Body of pancreas (tissue), 4 donors: ENCODE measurements around the gene AMMECR1. TPM values are rescaled to one million over a fixed set of nuclear protein-coding genes. Genes with fewer than 3 reads are reported as not detected.

Experiments
- ATAC-seq: fragments of 150-250 bp; one replicate; pipeline ENCODE4 v1.9.1; 2016
- DNase-seq, 4 donors: peaks; one replicate each; pipeline ENCODE4 v3.0.0-alpha.2; 2019
- H3K27ac ChIP-seq, 4 donors: fragments of 200-600 bp; sonication (generic); 1 replicate in 3 of 4; 2 replicates in 1 of 4; pipeline versions ENCODE4 v1.5.1 to v1.6.1; 2016 to 2019; ENCODE audit warnings: mild to moderate bottlenecking in 1 of 4, mixed read lengths in 1 of 4, moderate library complexity in 1 of 4
- H3K27me3 ChIP-seq, 2 donors: fragments of 200-600 bp; sonication (generic); one replicate each; pipeline ENCODE4 v1.6.0; 2016; ENCODE audit warnings: mild to moderate bottlenecking in 1 of 2
- H3K36me3 ChIP-seq, 2 donors: fragments of 200-600 bp; sonication (generic); replicated peaks in 1 of 2; 2 replicates each; pipeline ENCODE4 v1.5.1; 2016; ENCODE audit warnings: low read depth in 2 of 2; ENCODE audit not compliant: insufficient read depth in 1 of 2
- H3K4me1 ChIP-seq: fragments of 200-600 bp; sonication (generic); one replicate; pipeline ENCODE4 v1.6.0; 2016
- H3K4me3 ChIP-seq, 2 donors: fragments of 200-600 bp; sonication (generic); 1 replicate in 1 of 2; 2 replicates in 1 of 2; pipeline ENCODE4 v1.5.1; 2016 to 2019
- H3K9me3 ChIP-seq, 3 donors: fragments of 200-600 bp; sonication (generic); 1 replicate in 2 of 3; 2 replicates in 1 of 3; pipeline ENCODE4 v1.5.1; 2016
- CTCF ChIP-seq, 7 experiments: fragments of 450-650 bp in 4 of 7; fragments of 200-600 bp in 3 of 7; sonication (generic) in 3 of 7; IDR thresholded peaks; one replicate each; pipeline ENCODE4 v1.5.1; 2016 to 2019; ENCODE audit warnings: antibody characterized with exemption in 7 of 7
- POLR2A ChIP-seq, 3 donors: fragments of 450-650 bp; IDR thresholded peaks; one replicate each; pipeline ENCODE4 v1.6.1; 2016; ENCODE audit warnings: antibody characterized with exemption in 3 of 3, mild to moderate bottlenecking in 2 of 3
- WGBS, 2 donors: methylation state at CpG; one replicate each; pipeline ENCODE4 v1.1.5; 2017; 5-methylcytosine and 5-hydroxymethylcytosine counted together
- intact Hi-C: fragments of 100-400 bp; cut with DNase I; formaldehyde crosslinking; loops from one replicate; pipeline ENCODE4 v1.15.1; 2023
- total RNA-seq, 2 donors: library from RNA; depleted of rRNA; stranded (reverse); fragments of >200 nt; gene quantifications; one replicate each; pipeline ENCODE4 v1.1.0, GENCODE V29; 2016

The AMMECR1 gene
- total RNA-seq, 2 donors from 2014 or later = 1.6 to 6.5 TPM

DNA sequence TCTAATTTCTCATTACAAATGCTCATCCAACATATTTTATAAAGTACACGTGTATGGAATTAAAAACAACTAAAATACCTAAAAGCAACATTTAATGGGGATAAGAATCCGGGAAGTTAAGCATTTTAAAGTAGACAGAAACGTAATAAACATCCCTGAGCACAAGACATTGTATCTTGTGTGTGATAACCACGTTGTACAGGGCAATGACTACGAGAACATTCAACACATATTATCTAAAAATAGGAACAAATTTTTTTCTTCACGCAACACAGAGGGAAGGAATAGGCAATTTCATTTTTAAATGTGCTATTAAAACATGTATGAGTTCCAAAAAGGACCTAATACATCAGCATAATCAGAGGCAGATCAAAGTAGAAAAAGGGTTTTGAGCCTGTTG is 49.5 kb downstream of the AMMECR1 start:
- WGBS, 2 donors = 67 to 70% methylated on average over 6 of the region's 6 CpGs
- Histone ChIP-seq H3K27ac (no peak overlapping the region), H3K4me1 (peaks cover 5% of the 10 kb centered on the region), H3K4me3 (no peak overlapping the region), H3K36me3 (no peaks in the 10 kb centered on the region), H3K9me3 (no peaks in the 10 kb centered on the region), H3K27me3 (no peaks in the 10 kb centered on the region)
- ATAC-seq = no peak
- no peak for TF ChIP-seq CTCF (IDR thresholded peaks at IDR 0.05)
- no peak for TF ChIP-seq POLR2A (IDR thresholded peaks at IDR 0.05)
- intact Hi-C loops = no loop called here
- DNase-seq = no peak

DNA sequence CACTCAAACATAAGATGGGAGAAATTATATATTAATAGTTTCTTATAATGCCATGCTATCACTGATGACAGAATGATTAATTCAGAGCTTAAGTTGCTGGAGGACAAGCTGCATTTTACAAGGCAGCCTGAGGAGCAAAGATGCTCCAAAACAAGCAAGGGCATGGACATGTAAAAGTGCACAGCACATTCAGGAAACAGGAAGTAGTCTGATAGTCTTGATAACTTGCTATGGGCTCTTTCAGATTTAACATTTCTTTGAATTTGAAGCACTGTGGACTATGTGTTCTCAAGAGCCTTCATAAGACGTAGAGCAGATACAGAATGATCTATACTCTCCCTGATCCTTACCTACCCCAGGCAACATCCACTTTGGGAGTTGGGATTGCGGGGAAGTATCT is 50.0 kb downstream of the AMMECR1 start:
- no peak for ATAC-seq
- Histone ChIP-seq H3K27me3 (no peaks in the 10 kb centered on the region), H3K9me3 (no peaks in the 10 kb centered on the region), H3K36me3 (no peaks in the 10 kb centered on the region), H3K27ac (no peak overlapping the region), H3K4me3 (no peak overlapping the region), H3K4me1 (peaks cover 5% of the 10 kb centered on the region)
- intact Hi-C loops = no loop called here
- WGBS, 2 donors = 78 to 100% methylated on average over 2 of the region's 2 CpGs
- TF ChIP-seq CTCF (IDR thresholded peaks at IDR 0.05) = no peak
- TF ChIP-seq POLR2A (IDR thresholded peaks at IDR 0.05) = no peak
- no peak for DNase-seq

DNA sequence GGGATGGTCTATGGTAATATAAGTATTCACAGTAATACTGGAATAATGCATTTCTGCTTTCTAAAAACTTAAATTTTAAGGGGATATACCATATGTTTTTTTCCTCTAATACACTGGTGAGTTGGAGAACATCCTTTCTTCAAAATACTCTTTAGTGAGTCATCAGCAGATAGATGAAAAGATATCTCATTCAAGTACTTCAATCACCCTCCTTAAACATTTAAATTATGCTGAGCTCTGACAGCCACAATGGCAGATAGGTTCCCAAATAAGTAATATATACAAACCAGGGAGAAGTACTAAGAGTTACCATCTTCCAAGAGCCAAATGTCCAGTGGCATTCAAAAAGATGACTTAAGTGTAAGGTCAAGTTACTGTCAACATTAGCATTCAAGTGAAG is 52.2 kb downstream of the AMMECR1 start:
- no peaks in the 10 kb centered on the region for H3K27me3 ChIP-seq
- intact Hi-C loops = no loop called here
- no peak overlapping the region for H3K27ac ChIP-seq
- no peaks in the 10 kb centered on the region for H3K36me3 ChIP-seq
- TF ChIP-seq CTCF (IDR thresholded peaks at IDR 0.05) = no peak
- TF ChIP-seq POLR2A (IDR thresholded peaks at IDR 0.05) = no peak
- DNase-seq (no peak), ATAC-seq (no peak)
- H3K4me3 ChIP-seq = no peak overlapping the region
- no peaks in the 10 kb centered on the region for H3K9me3 ChIP-seq
- peaks cover 5% of the 10 kb centered on the region for H3K4me1 ChIP-seq

- no peak for TF ChIP-seq POLR2A (IDR thresholded peaks at IDR 0.05)
- TF ChIP-seq CTCF (IDR thresholded peaks at IDR 0.05) = no peak
- Histone ChIP-seq H3K9me3 (no peaks in the 10 kb centered on the region), H3K27me3 (no peaks in the 10 kb centered on the region), H3K36me3 (no peaks in the 10 kb centered on the region), H3K27ac (no peak overlapping the region), H3K4me3 (no peak overlapping the region), H3K4me1 (no peaks in the 10 kb centered on the region)
- DNase-seq = no peak
- intact Hi-C loops = no loop called here
- ATAC-seq = no peak
- 87 to 100% methylated on average over 1 of the region's 1 CpG for WGBS, 2 donors
Measured at GRCh38 chrX:110259117-110259516, 58.8 kb downstream of the AMMECR1 start.

GRCh38 chrX:110258552-110258951 is 59.3 kb downstream of the AMMECR1 start:
- Histone ChIP-seq H3K9me3 (no peaks in the 10 kb centered on the region), H3K27me3 (no peaks in the 10 kb centered on the region), H3K27ac (no peak overlapping the region), H3K4me1 (no peaks in the 10 kb centered on the region), H3K4me3 (no peak overlapping the region), H3K36me3 (no peaks in the 10 kb centered on the region)
- intact Hi-C loops = no loop called here
- DNase-seq (no peak), ATAC-seq (no peak)
- 89 to 91% methylated on average over 1 of the region's 1 CpG for WGBS, 2 donors
- TF ChIP-seq CTCF (IDR thresholded peaks at IDR 0.05) = no peak
- no peak for TF ChIP-seq POLR2A (IDR thresholded peaks at IDR 0.05)
